ENCODE results near the gene ZKSCAN2.

GRCh38 chr16:25194273-25194878 is 63.3 kb downstream of the ZKSCAN2 start:
- TF ChIP-seq CTCF (optimal IDR thresholded peaks at IDR 0.05 in 1 of 3, IDR thresholded peaks at IDR 0.05 in 1 of 3, conservative IDR thresholded peaks at IDR 0.05 in 1 of 3; ENCODE audit: extremely low read depth in 1 of 3, insufficient read depth in 2 of 3, low read length in 3 of 3) (no peak), EZH2 (IDR thresholded peaks at IDR 0.05; ENCODE audit: low read length) (no peak)

Data from keratinocyte (primary cell).